ENCODE data around the gene ANKRD13D.

- TF ChIP-seq POLR2A (IDR thresholded peaks at IDR 0.05; ENCODE audit: control extremely low read depth in 1 of 2, low read depth in 2 of 2, low read length in 2 of 2) (no peak), JUN (IDR thresholded peaks at IDR 0.05; ENCODE audit: low read depth, low read length) (no peak), EZH2 (IDR thresholded peaks at IDR 0.05; ENCODE audit: low read depth, low read length, severe bottlenecking) (no peak), CHD1 (IDR thresholded peaks at IDR 0.05; ENCODE audit: low read depth, low read length) (no peak), EGR1 (IDR thresholded peaks at IDR 0.05; ENCODE audit: borderline replicate concordance, low read depth, low read length) (no peak), BRCA1 (IDR thresholded peaks at IDR 0.05; ENCODE audit: low read depth, low read length) (no peak), ZNF274 (IDR thresholded peaks at IDR 0.05; ENCODE audit: borderline replicate concordance, extremely low read depth, low read length) (no peak), TAF1 (IDR thresholded peaks at IDR 0.05; ENCODE audit: low read depth, low read length) (no peak), JUND (IDR thresholded peaks at IDR 0.05; ENCODE audit: low read length) (no peak), MAFK (IDR thresholded peaks at IDR 0.05; ENCODE audit: low read depth, low read length) (no peak), GABPA (IDR thresholded peaks at IDR 0.05; ENCODE audit: borderline replicate concordance, insufficient read depth, low read length) (no peak)
- TF ChIP-seq, protein P1, sequence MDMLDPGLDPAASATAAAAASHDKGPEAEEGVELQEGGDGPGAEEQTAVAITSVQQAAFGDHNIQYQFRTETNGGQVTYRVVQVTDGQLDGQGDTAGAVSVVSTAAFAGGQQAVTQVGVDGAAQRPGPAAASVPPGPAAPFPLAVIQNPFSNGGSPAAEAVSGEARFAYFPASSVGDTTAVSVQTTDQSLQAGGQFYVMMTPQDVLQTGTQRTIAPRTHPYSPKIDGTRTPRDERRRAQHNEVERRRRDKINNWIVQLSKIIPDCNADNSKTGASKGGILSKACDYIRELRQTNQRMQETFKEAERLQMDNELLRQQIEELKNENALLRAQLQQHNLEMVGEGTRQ (IDR thresholded peaks at IDR 0.05; ENCODE audit: low read length) = no peak
- TF ChIP-seq, protein P2, sequence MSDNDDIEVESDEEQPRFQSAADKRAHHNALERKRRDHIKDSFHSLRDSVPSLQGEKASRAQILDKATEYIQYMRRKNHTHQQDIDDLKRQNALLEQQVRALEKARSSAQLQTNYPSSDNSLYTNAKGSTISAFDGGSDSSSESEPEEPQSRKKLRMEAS (IDR thresholded peaks at IDR 0.05) = no peak
- TF ChIP-seq, protein P3, sequence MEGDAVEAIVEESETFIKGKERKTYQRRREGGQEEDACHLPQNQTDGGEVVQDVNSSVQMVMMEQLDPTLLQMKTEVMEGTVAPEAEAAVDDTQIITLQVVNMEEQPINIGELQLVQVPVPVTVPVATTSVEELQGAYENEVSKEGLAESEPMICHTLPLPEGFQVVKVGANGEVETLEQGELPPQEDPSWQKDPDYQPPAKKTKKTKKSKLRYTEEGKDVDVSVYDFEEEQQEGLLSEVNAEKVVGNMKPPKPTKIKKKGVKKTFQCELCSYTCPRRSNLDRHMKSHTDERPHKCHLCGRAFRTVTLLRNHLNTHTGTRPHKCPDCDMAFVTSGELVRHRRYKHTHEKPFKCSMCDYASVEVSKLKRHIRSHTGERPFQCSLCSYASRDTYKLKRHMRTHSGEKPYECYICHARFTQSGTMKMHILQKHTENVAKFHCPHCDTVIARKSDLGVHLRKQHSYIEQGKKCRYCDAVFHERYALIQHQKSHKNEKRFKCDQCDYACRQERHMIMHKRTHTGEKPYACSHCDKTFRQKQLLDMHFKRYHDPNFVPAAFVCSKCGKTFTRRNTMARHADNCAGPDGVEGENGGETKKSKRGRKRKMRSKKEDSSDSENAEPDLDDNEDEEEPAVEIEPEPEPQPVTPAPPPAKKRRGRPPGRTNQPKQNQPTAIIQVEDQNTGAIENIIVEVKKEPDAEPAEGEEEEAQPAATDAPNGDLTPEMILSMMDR (IDR thresholded peaks at IDR 0.05; ENCODE audit: control extremely low read depth in 1 of 3, insufficient read depth in 1 of 3, low read depth in 1 of 3, low read length in 3 of 3) = no peak
These were observed 60.4 kb downstream of the ANKRD13D start for GRCh38 chr11:67349457-67349856.
